ENCODE data around the gene CDC26. TPM values are rescaled to one million over a fixed set of nuclear protein-coding genes. Genes with fewer than 3 reads are reported as not detected.

Gene CDC26
- total RNA-seq, 1 experiment from 2014 or later = 36.9 TPM

- TF ChIP-seq ARID4B (CRISPR knock-in tag; IDR thresholded peaks at IDR 0.05; ENCODE audit: borderline replicate concordance) (no peak), GTF2I (CRISPR knock-in tag; conservative IDR thresholded peaks at IDR 0.05) (no peak)
These were observed 13.3 kb downstream of the CDC26 start (continued) for GRCh38 chr9:113261917-113262671.

- H3K36me3 Mint-ChIP-seq = peaks cover 32% of the 10 kb centered on the region
- H3K4me3 Mint-ChIP-seq = no peak overlapping the region
- H3K4me1 Mint-ChIP-seq = no peaks in the 10 kb centered on the region
- no peak for TF ChIP-seq TEAD1 (CRISPR knock-in tag; IDR thresholded peaks at IDR 0.05)
- TF ChIP-seq RELA (CRISPR knock-in tag; IDR thresholded peaks at IDR 0.05; ENCODE audit: borderline replicate concordance) = no peak
- TF ChIP-seq STAT6 (CRISPR knock-in tag; conservative IDR thresholded peaks at IDR 0.05; ENCODE audit: low read depth) = no peak
- TF ChIP-seq KAT7 (CRISPR knock-in tag; IDR thresholded peaks at IDR 0.05; ENCODE audit: borderline replicate concordance) = no peak
- TF ChIP-seq ZBTB21 (CRISPR knock-in tag; IDR thresholded peaks at IDR 0.05; ENCODE audit: borderline replicate concordance) = no peak
- no peak for TF ChIP-seq E2F1 (CRISPR knock-in tag; IDR thresholded peaks at IDR 0.05)
- TF ChIP-seq SOX15 (CRISPR knock-in tag; IDR thresholded peaks at IDR 0.05) = no peak
- TF ChIP-seq ZNF219 (CRISPR knock-in tag; IDR thresholded peaks at IDR 0.05; ENCODE audit: borderline replicate concordance) = no peak
- TF ChIP-seq NFYB (CRISPR knock-in tag; conservative IDR thresholded peaks at IDR 0.05; ENCODE audit: low read depth) = no peak
- no peak for TF ChIP-seq ZNF532 (CRISPR knock-in tag; IDR thresholded peaks at IDR 0.05; ENCODE audit: borderline replicate concordance)
- H3K27ac Mint-ChIP-seq = no peak overlapping the region
- POLR2A ChIA-PET = no interaction called here
- DNase-seq (ENCODE audit: low spot score) (no peak), ATAC-seq (no peak)
- H3K27me3 Mint-ChIP-seq (ENCODE audit: low read depth) = no peaks in the 10 kb centered on the region
- no peaks in the 10 kb centered on the region for H3K9me3 Mint-ChIP-seq
- CTCF ChIA-PET = no interaction called here
These were observed 17.1 kb downstream of the CDC26 start for GRCh38 chr9:113258282-113258681.
